ENCODE results near the gene KLB. TPM values are rescaled to one million over a fixed set of nuclear protein-coding genes. Genes with fewer than 3 reads are reported as not detected.

Gene KLB
- total RNA-seq, 1 donor from 2014 or later: 0.18 TPM

DNA sequence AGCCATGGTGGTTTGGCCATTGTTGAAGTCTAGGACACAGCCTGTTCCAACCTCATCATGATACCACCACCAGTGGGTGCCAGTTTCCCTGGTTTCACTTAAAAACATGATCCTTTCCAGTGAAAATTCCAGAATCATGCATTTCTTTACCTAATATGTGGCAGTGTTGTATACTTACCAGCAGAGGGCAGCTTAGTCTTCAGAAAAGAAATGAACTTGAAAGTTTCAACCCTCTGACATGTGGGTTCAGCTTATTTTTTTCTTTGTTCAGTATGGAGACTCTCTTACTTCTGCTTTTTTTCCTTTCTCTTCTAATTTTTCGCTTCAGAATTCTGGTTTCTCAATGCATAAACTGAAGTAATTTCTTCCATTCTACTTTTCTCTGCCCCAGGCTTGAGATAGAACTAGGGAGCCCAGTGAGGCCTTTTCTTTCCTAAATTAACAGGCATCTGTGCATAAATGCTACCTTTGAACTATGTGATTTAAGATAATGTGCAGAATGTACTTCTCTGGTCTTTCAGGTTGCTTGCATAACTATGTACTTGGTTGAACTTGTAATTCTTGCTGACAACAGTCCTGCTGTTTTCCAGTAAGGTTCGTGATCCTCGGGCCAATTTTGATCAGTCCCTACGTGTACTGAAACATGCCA is 62.8 kb downstream of the KLB start:
- peaks cover 38% of the 10 kb centered on the region for H3K36me3 Mint-ChIP-seq (ENCODE audit: low read depth)
- TF ChIP-seq, protein P1, sequence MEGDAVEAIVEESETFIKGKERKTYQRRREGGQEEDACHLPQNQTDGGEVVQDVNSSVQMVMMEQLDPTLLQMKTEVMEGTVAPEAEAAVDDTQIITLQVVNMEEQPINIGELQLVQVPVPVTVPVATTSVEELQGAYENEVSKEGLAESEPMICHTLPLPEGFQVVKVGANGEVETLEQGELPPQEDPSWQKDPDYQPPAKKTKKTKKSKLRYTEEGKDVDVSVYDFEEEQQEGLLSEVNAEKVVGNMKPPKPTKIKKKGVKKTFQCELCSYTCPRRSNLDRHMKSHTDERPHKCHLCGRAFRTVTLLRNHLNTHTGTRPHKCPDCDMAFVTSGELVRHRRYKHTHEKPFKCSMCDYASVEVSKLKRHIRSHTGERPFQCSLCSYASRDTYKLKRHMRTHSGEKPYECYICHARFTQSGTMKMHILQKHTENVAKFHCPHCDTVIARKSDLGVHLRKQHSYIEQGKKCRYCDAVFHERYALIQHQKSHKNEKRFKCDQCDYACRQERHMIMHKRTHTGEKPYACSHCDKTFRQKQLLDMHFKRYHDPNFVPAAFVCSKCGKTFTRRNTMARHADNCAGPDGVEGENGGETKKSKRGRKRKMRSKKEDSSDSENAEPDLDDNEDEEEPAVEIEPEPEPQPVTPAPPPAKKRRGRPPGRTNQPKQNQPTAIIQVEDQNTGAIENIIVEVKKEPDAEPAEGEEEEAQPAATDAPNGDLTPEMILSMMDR (IDR thresholded peaks at IDR 0.05): peak; percentile 74
- CTCF ChIA-PET: interaction anchor here (0.6 to 2.2 kb wide), 26 partner anchors 9 to 847 kb away, joined by 3 to 21 read pairs (median 4); partner anchors contain the start of genes LIAS, PDS5A, RPL9 and SMIM14
- POLR2A ChIA-PET: interaction anchor here (0.5 to 1.5 kb wide), 11 partner anchors 11 to 508 kb away, joined by 3 to 23 read pairs (median 4); partner anchors contain the start of genes LIAS, RFC1, RPL9 and SMIM14
- ATAC-seq (ENCODE audit: low read depth) (peak; percentile 99), DNase-seq (no peak)
- no peaks in the 10 kb centered on the region for H3K9me3 Mint-ChIP-seq
- peak overlapping the region; percentile 59 for H3K4me3 Mint-ChIP-seq
- H3K27ac Mint-ChIP-seq: peak overlapping the region; percentile 88
- intact Hi-C loops (cut with micrococcal nuclease): loop anchor here (1.0 to 10.0 kb wide), 7 partner anchors 167 to 855 kb away; partner anchors contain the start of gene UBE2K
- H3K27me3 Mint-ChIP-seq: no peaks in the 10 kb centered on the region
- peaks cover 8% of the 10 kb centered on the region for H3K4me1 Mint-ChIP-seq

DNA sequence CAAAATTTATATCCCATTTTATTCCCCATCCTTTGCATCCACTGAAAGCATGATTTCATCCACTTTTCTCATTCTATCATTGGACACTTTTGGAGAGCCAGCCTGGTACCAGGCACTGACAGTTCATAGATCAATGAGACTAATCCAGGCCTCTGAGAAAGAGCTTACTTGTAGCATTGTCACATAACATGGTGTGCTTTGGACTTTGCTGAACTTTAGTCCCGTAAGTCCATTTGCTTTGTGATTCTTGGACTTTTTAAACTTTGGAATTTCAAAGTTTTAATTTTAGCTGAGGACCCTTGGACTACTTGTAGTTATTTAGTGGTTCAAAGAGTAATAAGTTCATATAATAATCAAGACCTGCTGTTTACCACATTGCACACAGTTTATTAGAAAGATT is 63.7 kb downstream of the KLB start:
- Mint-ChIP-seq H3K9me3 (no peaks in the 10 kb centered on the region), H3K36me3 (ENCODE audit: low read depth) (peaks cover 30% of the 10 kb centered on the region), H3K27me3 (no peaks in the 10 kb centered on the region), H3K27ac (no peak overlapping the region), H3K4me1 (peaks cover 8% of the 10 kb centered on the region), H3K4me3 (no peak overlapping the region)
- intact Hi-C loops (cut with micrococcal nuclease): no loop called here
- ChIA-PET CTCF (interaction anchor here (1.6 kb wide), 1 partner anchor 21 kb away, joined by 3 read pairs; no protein-coding TSS in a partner anchor), POLR2A (interaction anchor here (0.9 to 2.2 kb wide), 3 partner anchors 12 to 227 kb away, joined by 4 to 7 read pairs (median 6); partner anchors contain the start of genes LIAS, RPL9, SMIM14 and UBE2K)
- DNase-seq (no peak), ATAC-seq (ENCODE audit: low read depth) (no peak)
- TF ChIP-seq, protein P1 (IDR thresholded peaks at IDR 0.05): no peak

DNA sequence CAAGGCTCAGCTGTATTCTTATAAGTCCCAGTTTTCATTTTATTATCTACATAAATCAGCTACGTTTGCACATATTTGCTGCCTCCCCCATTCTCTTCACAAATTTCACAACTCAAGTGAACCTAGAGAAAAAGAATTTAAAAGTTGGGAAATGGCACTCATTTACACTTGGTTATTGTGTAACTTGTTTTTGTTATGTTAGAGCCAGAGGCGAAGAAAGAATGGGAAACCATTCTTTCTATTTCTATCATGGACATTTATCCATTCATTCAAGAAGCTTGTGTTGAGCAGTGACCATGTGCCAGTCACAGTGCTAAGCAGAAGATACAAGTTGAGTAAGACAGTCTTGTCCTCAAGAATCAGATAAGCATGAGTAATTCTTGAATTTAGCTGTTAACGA is 65.7 kb downstream of the KLB start:
- Mint-ChIP-seq H3K9me3 (no peaks in the 10 kb centered on the region), H3K27me3 (no peaks in the 10 kb centered on the region), H3K27ac (no peak overlapping the region), H3K4me3 (no peak overlapping the region), H3K36me3 (ENCODE audit: low read depth) (peaks cover 34% of the 10 kb centered on the region), H3K4me1 (peaks cover 8% of the 10 kb centered on the region)
- TF ChIP-seq, protein P1 (IDR thresholded peaks at IDR 0.05): no peak
- ATAC-seq (ENCODE audit: low read depth): no peak
- ChIA-PET POLR2A (interaction anchor here (2.2 kb wide), 1 partner anchor 14 kb away, joined by 7 read pairs; the partner anchor contains the start of genes LIAS and RPL9), CTCF (no interaction called here)
- DNase-seq: no peak
- intact Hi-C loops (cut with micrococcal nuclease): no loop called here

DNA sequence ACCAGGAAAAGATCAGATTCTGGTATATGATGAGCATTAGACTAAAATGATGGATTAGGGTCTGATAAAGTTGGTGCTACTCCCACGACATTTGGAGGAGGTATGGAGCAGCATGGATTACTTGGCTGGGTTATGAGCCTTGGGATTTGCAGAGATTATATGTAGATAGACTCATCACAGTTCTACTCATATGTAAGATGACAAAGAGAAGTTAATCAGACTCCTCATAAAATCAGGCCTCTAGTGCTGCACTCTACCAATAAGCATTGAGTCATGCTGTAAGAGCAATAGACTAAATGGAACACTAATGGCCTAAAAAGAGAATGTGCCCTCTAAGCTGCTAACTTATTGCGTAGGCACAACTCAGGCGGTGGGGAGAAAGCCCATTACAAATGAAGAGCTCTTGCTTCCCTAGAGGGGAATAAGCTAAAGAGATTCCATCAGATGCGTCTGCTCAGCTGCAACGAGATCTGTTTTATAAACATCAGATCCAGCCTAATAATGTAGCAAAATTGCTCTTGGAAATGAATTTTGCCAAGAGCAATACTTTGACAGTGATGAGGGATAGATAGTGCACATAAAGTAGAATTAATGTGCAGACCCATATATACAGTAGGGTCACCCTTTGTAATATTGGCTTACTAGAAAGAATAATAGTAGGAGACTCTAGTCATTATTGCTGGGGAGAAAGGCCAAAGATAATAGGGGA is 69.6 kb downstream of the KLB start:
- Mint-ChIP-seq H3K36me3 (ENCODE audit: low read depth) (peaks cover 24% of the 10 kb centered on the region), H3K27ac (no peak overlapping the region), H3K9me3 (no peaks in the 10 kb centered on the region), H3K4me3 (no peak overlapping the region), H3K27me3 (no peaks in the 10 kb centered on the region), H3K4me1 (no peaks in the 10 kb centered on the region)
- TF ChIP-seq, protein P1 (IDR thresholded peaks at IDR 0.05): no peak
- no peak for DNase-seq
- no peak for ATAC-seq (ENCODE audit: low read depth)
- CTCF ChIA-PET: no interaction called here
- intact Hi-C loops (cut with micrococcal nuclease): no loop called here
- POLR2A ChIA-PET: interaction anchor here (0.6 kb wide), 1 partner anchor 19 kb away, joined by 9 read pairs; no protein-coding TSS in a partner anchor

DNA sequence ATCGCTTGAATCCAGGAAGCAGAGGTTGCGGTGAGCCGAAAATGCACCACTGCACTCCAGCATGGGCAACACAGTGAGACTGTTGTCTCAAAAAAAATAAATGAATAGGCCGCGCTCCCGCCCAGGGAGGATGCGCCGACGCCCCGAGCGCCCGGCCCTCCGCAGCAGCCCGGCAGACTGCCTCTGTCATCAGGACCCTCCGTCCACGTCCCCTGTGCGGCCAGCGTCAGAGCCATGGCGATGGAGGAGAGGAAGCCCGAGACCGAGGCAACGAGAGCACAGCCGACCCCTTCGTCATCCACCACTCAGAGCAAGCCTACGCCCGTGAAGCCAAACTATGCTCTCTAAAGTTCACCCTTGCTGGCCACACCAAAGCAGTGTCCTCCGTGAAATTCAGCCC is 73.5 kb downstream of the KLB start:
- TF ChIP-seq, protein P1 (IDR thresholded peaks at IDR 0.05): no peak

More for the DNA sequence above, 73.5 kb downstream of the KLB start:
- no peak for DNase-seq
- intact Hi-C loops (cut with micrococcal nuclease): no loop called here
- CTCF ChIA-PET: no interaction called here
- no peak for ATAC-seq (ENCODE audit: low read depth)
- no peak overlapping the region for H3K27ac Mint-ChIP-seq
- peaks cover 11% of the 10 kb centered on the region for H3K36me3 Mint-ChIP-seq (ENCODE audit: low read depth)
- POLR2A ChIA-PET: no interaction called here
- no peaks in the 10 kb centered on the region for H3K27me3 Mint-ChIP-seq
- no peaks in the 10 kb centered on the region for H3K4me1 Mint-ChIP-seq
- H3K4me3 Mint-ChIP-seq: no peak overlapping the region
- peaks cover 5% of the 10 kb centered on the region for H3K9me3 Mint-ChIP-seq

Measured in activated B cell treated with CpG ODN at 0.5 μM for 24 hours (primary cell).